ENCODE measurements around the gene FKRP. TPM values are rescaled to one million over a fixed set of nuclear protein-coding genes. Genes with fewer than 3 reads are reported as not detected.

Gene FKRP
- total and polyA plus RNA-seq, 2 of the 13 experiments (the other 11 are each of a cell fraction or from before 2014, with no cell fraction given), result 7.3 to 9.8 TPM

GRCh38 chr19:46787331-46788261 is 41.7 kb downstream of the FKRP start (continued):
- TF ChIP-seq ZNF616 (CRISPR knock-in tag; IDR thresholded peaks at IDR 0.05; ENCODE audit: low read depth) (0 out of 2 replicates have a peak, but pooled peaks have one; percentile 52), MTF1 (CRISPR knock-in tag; IDR thresholded peaks at IDR 0.05) (no peak), SOX5 (CRISPR knock-in tag; IDR thresholded peaks at IDR 0.05; ENCODE audit: borderline replicate concordance) (peak; percentile 21; the same call in 1 of the 2 replicates), ZNF441 (CRISPR knock-in tag; IDR thresholded peaks at IDR 0.05; ENCODE audit: borderline replicate concordance) (0 out of 2 replicates have a peak, but pooled peaks have one; percentile 18), RAD21 (CRISPR knock-in tag; IDR thresholded peaks at IDR 0.05) (no peak), ZNF572 (CRISPR knock-in tag; IDR thresholded peaks at IDR 0.05) (no peak), CSRNP1 (CRISPR knock-in tag; IDR thresholded peaks at IDR 0.05) (no peak; the same call in 1 of the 2 replicates), PBX3 (CRISPR knock-in tag; IDR thresholded peaks at IDR 0.05; ENCODE audit: borderline replicate concordance) (no peak), TP53 (CRISPR knock-in tag; conservative IDR thresholded peaks at IDR 0.05) (no peak), ZNF564 (CRISPR knock-in tag; IDR thresholded peaks at IDR 0.05) (peak; percentile 42; the same call in 1 of the 2 replicates), GFI1 (CRISPR knock-in tag; IDR thresholded peaks at IDR 0.05; ENCODE audit: borderline replicate concordance) (peak; percentile 16; the same call in 1 of the 2 replicates), HNF4A (CRISPR knock-in tag; IDR thresholded peaks at IDR 0.05) (no peak), ZNF326 (CRISPR knock-in tag; IDR thresholded peaks at IDR 0.05; ENCODE audit: borderline replicate concordance) (no peak), ZNF766 (CRISPR knock-in tag; IDR thresholded peaks at IDR 0.05; ENCODE audit: borderline replicate concordance) (no peak; the same call in 1 of the 2 replicates), ZBTB44 (CRISPR knock-in tag; IDR thresholded peaks at IDR 0.05) (no peak), TEAD3 (CRISPR knock-in tag; optimal IDR thresholded peaks at IDR 0.05; ENCODE audit: borderline replicate concordance) (no peak), SNAPC4 (CRISPR knock-in tag; IDR thresholded peaks at IDR 0.05) (no peak), FOXC1 (CRISPR knock-in tag; IDR thresholded peaks at IDR 0.05; ENCODE audit: borderline replicate concordance) (no peak), SIN3B (IDR thresholded peaks at IDR 0.05; ENCODE audit: low read length) (no peak), ZNF768 (CRISPR knock-in tag; IDR thresholded peaks at IDR 0.05) (no peak)
